Stimulated activated CD8-positive, alpha-beta memory T cell treated with anti-CD3 and anti-CD28 coated beads, Interleukin-15, amount 100 ng/mL, for 48 hours (primary cell): ENCODE data around the gene THAP9.
"Not testable (repeated sequence)": the region's sequence is repeated elsewhere in the genome, so short reads cannot be mapped to it uniquely, and the experiment has no call there.

Source experiments
- DNase-seq, 2 donors: peaks; one replicate each; pipeline ENCODE4 v3.0.0-alpha.2; 2020; ENCODE audit warnings: low read depth in 2 of 2

Gene THAP9

GRCh38 chr4:82892467-82892802, 8.1 kb upstream of the THAP9 start:
- DNase-seq = no peak

GRCh38 chr4:82893942-82894341, 6.6 kb upstream of the THAP9 start:
- no peak for DNase-seq

DNA sequence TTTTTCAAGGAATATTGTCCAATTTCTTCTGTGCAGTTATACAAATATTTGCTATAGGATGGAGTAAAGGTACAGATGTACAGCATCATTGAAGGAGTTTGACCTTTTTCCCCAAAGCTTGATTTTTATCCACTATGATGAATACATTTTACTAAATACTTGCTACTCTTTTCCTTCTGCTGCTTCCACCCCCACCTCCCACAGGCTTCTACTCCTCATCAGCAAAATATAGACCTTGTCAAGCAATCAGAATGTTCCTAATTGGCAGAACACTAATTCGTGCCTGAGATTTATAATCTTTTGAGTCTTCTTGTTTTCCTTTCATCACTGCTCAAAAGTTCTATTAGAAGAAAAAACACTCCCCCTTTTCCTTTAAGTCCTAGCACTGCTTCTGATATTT, 3.8 kb upstream of the THAP9 start:
- no peak for DNase-seq

- DNase-seq = no peak
Observed at GRCh38 chr4:82898322-82899243, 2.0 kb upstream of the THAP9 start.

DNA sequence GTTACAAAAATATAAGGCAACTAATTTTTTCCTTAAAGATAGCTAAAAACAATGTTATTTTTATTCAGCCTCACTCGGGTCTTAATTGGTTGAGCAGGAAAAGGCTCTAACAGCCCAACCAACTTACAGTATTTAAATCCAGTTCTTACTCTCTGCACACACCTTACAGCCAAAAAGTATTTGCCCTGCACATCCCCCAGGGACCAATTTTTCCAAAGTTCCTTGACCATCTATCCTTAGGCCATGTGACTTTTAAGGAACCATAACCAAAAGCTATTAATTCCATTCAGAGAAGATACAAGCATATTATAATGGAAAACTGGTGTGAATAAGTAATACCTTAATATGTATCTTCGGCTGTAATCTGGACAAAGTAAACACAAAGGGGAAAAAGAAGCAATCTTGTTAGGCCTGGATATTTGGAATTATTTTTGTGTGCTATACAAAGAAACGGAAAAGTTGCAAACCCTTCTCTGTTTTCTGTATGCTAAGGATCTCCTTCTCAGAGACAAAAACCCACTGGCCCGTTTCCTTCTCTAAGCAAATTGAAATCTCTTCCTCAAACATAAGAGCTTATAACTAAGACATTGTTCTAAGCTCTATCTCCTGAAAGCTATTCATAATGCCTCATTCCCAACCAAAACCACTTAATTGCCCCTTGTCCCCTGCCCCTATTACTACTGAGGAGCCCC, 1.0 kb upstream of the THAP9 start:
- no peak for DNase-seq

- DNase-seq = no peak
Observed at GRCh38 chr4:82900066-82900410, 497 bp upstream of the THAP9 start.

DNA sequence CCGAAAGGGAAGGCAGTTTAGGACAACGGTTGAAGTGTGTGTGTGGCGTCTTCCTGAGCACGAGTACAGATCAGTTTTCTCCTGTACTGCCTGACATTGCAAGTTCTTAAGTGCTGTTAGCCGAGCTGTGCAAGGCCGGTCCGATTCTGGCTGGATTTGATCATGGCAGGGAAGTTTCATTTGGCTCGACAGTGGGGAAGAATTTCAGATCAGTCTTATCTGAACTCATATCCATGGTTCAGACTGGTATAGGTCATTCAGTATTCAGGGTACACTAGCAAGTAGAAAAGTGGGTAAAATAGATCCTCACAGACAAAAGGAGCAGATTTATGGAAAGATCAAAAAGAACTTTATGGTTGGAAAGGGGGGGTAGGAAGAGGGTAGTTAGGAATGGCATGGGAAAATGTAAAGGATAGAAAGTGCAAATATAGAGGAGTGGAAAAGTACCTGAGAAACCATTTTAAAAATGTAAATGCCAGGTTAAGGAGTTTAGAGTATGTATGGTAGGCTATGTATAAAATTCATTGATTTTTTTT, 716 bp downstream of the THAP9 start:
- DNase-seq = no peak

DNA sequence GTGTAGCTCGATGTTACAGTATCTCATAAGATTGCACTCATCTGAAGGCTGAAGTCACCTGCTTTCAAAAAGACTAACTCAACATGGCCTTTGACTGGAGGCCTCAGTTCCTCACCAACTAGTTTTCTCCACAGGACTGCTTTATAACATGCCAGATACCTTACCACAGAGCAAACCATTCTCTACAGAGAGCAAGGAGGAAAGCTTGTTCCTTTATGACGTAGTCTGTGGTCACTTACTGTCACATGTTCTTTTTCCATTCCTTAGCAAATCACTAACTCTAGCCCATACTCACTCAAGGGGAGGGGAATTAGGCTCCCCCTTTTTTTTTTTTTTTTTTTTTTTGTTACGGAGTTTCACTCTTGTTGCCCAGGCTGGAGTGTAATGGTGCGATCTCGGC, 3.2 kb downstream of the THAP9 start:
- no peak for DNase-seq

DNA sequence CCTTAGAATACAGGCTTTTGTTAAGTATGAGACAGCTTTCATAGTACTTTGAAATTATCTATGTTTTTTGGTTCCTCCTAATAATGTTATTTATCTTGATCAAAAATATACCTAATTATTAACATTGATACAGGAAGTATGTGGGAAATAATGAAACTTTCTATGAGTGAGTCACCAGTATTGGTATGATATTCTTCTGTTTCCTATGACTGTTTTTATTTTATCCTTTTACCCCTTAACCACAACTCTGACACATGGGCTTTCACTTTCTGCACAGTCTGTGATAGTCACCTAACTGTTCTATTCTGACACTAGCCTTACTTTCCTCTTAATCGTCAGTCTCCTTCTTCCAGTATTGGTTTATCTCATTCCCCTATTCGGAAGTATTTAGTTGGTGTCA, 4.7 kb downstream of the THAP9 start:
- DNase-seq = no peak

GRCh38 chr4:82906469-82906868, 5.9 kb downstream of the THAP9 start:
- no peak for DNase-seq

DNA sequence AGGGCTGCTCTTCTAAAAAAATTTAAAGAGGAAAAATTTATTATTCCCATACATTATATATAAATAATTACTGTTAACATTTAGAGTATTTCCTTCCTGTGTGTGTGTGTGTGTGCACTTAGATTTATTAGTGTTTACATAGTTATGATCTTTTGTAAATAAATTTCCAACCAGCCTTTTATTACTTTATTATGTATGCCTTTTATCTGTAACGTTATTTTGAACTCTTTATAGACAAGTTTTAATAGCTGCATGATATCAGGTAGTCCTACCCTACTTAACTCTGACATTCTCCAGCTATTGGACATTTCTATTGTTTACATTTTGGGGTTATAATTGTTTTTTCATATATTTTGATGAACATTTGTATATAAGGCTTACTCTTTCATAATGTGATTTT, 8.8 kb downstream of the THAP9 start:
- no peak for DNase-seq

DNA sequence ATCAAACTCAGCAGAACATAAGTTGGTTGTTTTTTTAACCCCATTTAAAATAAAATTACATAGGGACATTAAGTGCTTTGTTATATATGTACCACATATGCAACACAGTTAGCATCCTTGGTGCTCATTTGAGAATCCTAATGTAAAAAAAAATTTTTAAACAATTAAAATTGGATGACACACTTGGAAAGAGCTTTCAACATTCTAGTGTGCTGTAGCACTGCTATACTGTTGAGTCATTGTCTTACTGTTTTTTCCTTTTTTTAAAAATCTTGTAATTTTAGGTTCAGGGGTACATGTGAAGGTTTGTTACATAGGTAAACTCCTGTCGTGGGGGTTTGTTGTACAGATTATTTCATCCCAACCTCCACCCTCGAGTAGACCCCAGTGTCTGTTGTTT, 12.8 kb downstream of the THAP9 start:
- DNase-seq = no peak

GRCh38 chr4:82913968-82914367, 13.4 kb downstream of the THAP9 start:
- not testable (repeated sequence) for DNase-seq

- DNase-seq = no peak
Observed at GRCh38 chr4:82918091-82918490, 17.6 kb downstream of the THAP9 start.

DNA sequence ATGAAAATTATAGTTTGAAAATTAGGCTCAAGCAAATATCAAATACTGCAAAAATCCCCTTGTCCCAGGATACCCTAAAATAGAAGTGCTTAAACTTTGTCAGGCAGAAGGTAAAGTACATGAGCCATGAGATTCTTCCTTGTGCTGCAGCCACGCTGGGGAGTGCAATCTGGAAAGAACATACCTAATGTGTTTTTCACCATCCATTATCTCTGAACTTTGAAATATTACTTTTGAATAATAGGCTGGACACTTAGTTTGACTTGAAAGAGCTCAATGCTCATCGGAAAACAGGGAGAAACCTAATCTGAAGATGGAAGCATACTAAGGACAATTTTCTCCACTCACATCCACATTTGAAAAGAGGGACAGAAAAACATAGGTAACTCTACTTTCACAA, 18.9 kb downstream of the THAP9 start:
- no peak for DNase-seq

DNA sequence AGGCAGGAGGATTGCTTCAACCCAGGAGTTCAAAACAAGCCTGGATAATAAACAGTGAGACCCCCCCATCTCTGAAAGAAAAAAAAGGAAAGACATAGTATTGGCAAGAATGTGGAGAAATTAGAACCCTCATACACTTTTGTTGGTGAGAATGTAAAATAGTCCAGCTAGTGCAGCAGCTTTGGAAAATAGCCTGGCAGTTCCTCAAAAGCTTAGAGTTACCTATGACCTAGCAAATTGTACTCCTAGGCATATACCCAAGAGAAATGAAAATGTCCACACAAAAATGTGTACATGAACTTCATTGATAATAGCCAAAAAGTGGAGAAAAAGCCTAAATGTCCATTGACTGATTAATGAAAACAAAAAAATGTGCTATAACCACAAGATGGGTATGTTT, 21.3 kb downstream of the THAP9 start:
- no peak for DNase-seq

GRCh38 chr4:82930848-82931755, 30.6 kb downstream of the THAP9 start:
- DNase-seq = no peak

DNA sequence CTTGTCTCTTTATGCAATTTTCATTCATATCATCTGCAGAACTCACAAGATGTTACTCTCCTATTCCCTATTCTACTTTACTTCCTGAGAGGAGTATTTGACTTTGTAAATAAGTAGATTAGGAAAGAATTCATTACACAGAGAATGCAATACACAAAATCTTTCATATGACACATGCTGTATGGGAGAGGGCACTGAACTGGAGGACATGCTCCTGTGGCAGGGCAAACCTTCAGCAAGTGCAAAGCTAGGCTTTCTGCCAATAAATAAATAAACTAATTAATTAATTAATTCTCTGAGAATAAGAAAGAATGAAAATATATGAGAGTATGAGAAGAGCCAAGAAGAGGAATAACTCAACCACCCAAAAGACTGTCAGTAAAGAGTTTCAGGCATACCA, 33.9 kb downstream of the THAP9 start:
- no peak for DNase-seq

- no peak for DNase-seq
Observed at GRCh38 chr4:82939414-82939813, 38.9 kb downstream of the THAP9 start.

GRCh38 chr4:82947498-82947897, 47.0 kb downstream of the THAP9 start:
- DNase-seq = no peak

DNA sequence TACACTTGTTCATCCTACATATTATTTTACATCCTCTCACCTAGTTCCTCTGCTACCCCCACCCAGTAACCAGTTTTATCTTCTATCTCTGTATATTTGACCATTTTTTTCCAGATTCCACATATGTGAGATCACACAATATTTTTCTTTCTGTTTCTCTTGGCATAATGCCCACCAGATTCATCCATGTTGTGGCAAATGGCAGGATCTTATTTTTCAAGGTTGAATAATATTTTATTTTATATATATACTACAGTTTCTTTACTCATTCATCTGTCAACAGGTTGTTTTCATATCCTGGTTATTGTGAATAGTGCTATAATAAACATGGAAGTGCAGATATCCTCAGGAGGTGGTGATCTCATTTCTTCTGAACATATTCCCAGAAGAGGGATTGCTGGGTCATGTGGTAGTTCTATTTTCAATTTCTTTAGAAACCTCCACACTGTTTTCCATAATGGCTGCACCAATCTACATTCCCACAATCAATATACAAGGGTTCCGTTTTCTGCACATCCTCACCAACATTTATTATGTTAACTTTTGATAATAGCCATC, 48.2 kb downstream of the THAP9 start:
- DNase-seq = no peak

DNA sequence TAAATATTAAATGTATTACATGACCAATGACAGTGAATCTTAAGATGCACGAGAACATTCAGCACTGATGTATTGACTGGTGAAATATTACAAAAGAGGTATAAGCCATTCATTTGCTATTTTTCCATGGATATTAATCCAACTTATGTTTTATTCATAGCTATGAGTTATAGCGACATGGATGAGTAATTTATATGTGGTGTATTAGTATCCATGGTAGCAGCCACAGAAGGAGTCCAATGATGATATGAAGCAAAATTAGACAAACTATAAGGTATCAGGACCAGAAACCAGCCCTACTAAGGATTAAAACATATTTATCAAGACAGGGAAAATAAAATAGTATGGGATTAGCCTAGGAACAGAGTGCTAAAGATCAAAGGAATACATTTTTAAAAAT, 50.7 kb downstream of the THAP9 start:
- no peak for DNase-seq
